OCI-LY3 (cell line): ENCODE measurements around the gene COL4A2.

Source experiments
- H2AFZ ChIP-seq: fragments of 200-600, 300-600 bp; shearing (Covaris generic); 2 replicates; pipeline ENCODE4 v1.6.0; 2014; ENCODE audit warnings: antibody characterized with exemption, low read depth, low read length
- H3K27ac ChIP-seq: fragments of 200-600, 300-600 bp; sonication (generic); 2 replicates; pipeline ENCODE4 v1.5.1; 2014; ENCODE audit warnings: mild to moderate bottlenecking, low read length, moderate library complexity, mixed read lengths
- H3K27me3 ChIP-seq: fragments of 200-600, 300-600 bp; sonication (generic); 2 replicates; pipeline ENCODE4 v1.6.1; 2014; ENCODE audit warnings: low read depth, low read length, mixed read lengths
- H3K36me3 ChIP-seq: fragments of 200-600, 300-600 bp; sonication (generic); replicated peaks from 2 replicates; pipeline ENCODE3; 2014; ENCODE audit warnings: low read depth, low read length, mixed read lengths
- H3K4me1 ChIP-seq: fragments of 300-600, 200-600 bp; sonication (generic); 2 replicates; pipeline ENCODE4 v1.6.1; 2014; ENCODE audit warnings: low read length, mixed read lengths
- H3K4me2 ChIP-seq: fragments of 200-600, 300-600 bp; sonication (generic); 2 replicates; pipeline ENCODE4 v1.6.1; 2014; ENCODE audit warnings: low read length, mixed read lengths
- H3K4me3 ChIP-seq: fragments of 300-600, 200-600 bp; sonication (generic); 2 replicates; pipeline ENCODE4 v1.5.1; 2014; ENCODE audit warnings: antibody characterized with exemption, mild to moderate bottlenecking, low read length, moderate library complexity
- H3K79me2 ChIP-seq: fragments of 300-600, 200-600 bp; shearing (Covaris generic); 2 replicates; pipeline ENCODE4 v1.6.1; 2014; ENCODE audit warnings: mild to moderate bottlenecking, low read length, mixed read lengths
- H3K9ac ChIP-seq: fragments of 300-600, 200-600 bp; shearing (Covaris generic); 2 replicates; pipeline ENCODE4 v1.6.0; 2014; ENCODE audit warnings: mild to moderate bottlenecking, low read length, moderate library complexity
- H3K9me3 ChIP-seq: fragments of 200-600, 300-600 bp; shearing (Covaris generic); 2 replicates; pipeline ENCODE4 v1.6.1; 2014; ENCODE audit warnings: low read length, mixed read lengths; ENCODE audit not compliant: insufficient read depth
- H4K20me1 ChIP-seq: fragments of 200-600, 300-600 bp; sonication (generic); 2 replicates; pipeline ENCODE4 v1.6.1; 2016; ENCODE audit warnings: low read length, mixed read lengths; ENCODE audit not compliant: insufficient read depth
- CTCF ChIP-seq: fragments of 200-600, 300-600 bp; sonication (generic); IDR thresholded peaks from 2 replicates; pipeline ENCODE4 v1.5.1; 2014; ENCODE audit warnings: antibody characterized with exemption, low read length, low read depth
- EZH2phosphoT487 ChIP-seq: fragments of 200-600 bp; shearing (Covaris generic); IDR thresholded peaks from 2 replicates; pipeline ENCODE4 v1.6.1; 2018; ENCODE audit warnings: antibody characterized with exemption, mixed run types, low read depth

Gene COL4A2

GRCh38 chr13:110428313-110428712, 121.2 kb downstream of the COL4A2 start:
- H3K79me2 ChIP-seq: no peaks in the 10 kb centered on the region
- TF ChIP-seq CTCF (no peak), EZH2phosphoT487 (no peak)
- H3K36me3 ChIP-seq: no peaks in the 10 kb centered on the region
- no peak overlapping the region for H3K4me2 ChIP-seq
- H2AFZ ChIP-seq: no peak overlapping the region
- H3K9me3 ChIP-seq: no peaks in the 10 kb centered on the region
- no peak overlapping the region for H3K4me3 ChIP-seq
- H3K27ac ChIP-seq: no peak overlapping the region
- H3K27me3 ChIP-seq: peaks cover 43% of the 10 kb centered on the region
- H3K4me1 ChIP-seq: no peaks in the 10 kb centered on the region
- H4K20me1 ChIP-seq: no peaks in the 10 kb centered on the region
- no peak overlapping the region for H3K9ac ChIP-seq

GRCh38 chr13:110430391-110431336, 123.6 kb downstream of the COL4A2 start:
- H3K4me1 ChIP-seq: no peaks in the 10 kb centered on the region
- no peaks in the 10 kb centered on the region for H3K79me2 ChIP-seq
- H3K9ac ChIP-seq: no peak overlapping the region
- H2AFZ ChIP-seq: no peak overlapping the region
- H3K27ac ChIP-seq: no peak overlapping the region
- TF ChIP-seq CTCF (no peak), EZH2phosphoT487 (no peak)
- peaks cover 52% of the 10 kb centered on the region for H3K27me3 ChIP-seq
- no peak overlapping the region for H3K4me3 ChIP-seq
- H4K20me1 ChIP-seq: no peaks in the 10 kb centered on the region
- H3K9me3 ChIP-seq: no peaks in the 10 kb centered on the region
- no peaks in the 10 kb centered on the region for H3K36me3 ChIP-seq
- H3K4me2 ChIP-seq: no peak overlapping the region

- TF ChIP-seq CTCF (no peak), EZH2phosphoT487 (no peak)
Measured at GRCh38 chr13:110431425-110432294, 124.6 kb downstream of the COL4A2 start.

GRCh38 chr13:110432522-110432921, 125.4 kb downstream of the COL4A2 start:
- Histone ChIP-seq H2AFZ (no peak overlapping the region), H3K27me3 (peaks cover 48% of the 10 kb centered on the region), H3K4me2 (no peak overlapping the region), H3K9ac (no peak overlapping the region), H3K9me3 (no peaks in the 10 kb centered on the region), H3K4me3 (no peak overlapping the region), H3K36me3 (no peaks in the 10 kb centered on the region), H4K20me1 (no peaks in the 10 kb centered on the region), H3K4me1 (no peaks in the 10 kb centered on the region), H3K79me2 (no peaks in the 10 kb centered on the region), H3K27ac (no peak overlapping the region)
- TF ChIP-seq CTCF: no peak
- no peak for TF ChIP-seq EZH2phosphoT487

More at GRCh38 chr13:110431425-110432294, 124.6 kb downstream of the COL4A2 start:
- Histone ChIP-seq H3K27ac (no peak overlapping the region), H2AFZ (no peak overlapping the region), H3K79me2 (no peaks in the 10 kb centered on the region), H3K4me2 (no peak overlapping the region), H3K27me3 (peaks cover 51% of the 10 kb centered on the region), H3K9ac (no peak overlapping the region), H3K9me3 (no peaks in the 10 kb centered on the region), H3K4me1 (no peaks in the 10 kb centered on the region), H3K36me3 (no peaks in the 10 kb centered on the region), H3K4me3 (no peak overlapping the region), H4K20me1 (no peaks in the 10 kb centered on the region)
